Naive thymus-derived CD8-positive, alpha-beta T cell (primary cell): ENCODE measurements around the gene FARP1. TPM values are rescaled to one million over a fixed set of nuclear protein-coding genes. Genes with fewer than 3 reads are reported as not detected.
A peak's percentile ranks its signal among the peaks of the same experiment; 100 is the strongest.

Source experiments
- ATAC-seq, 2 donors: fragments of 150-1000 bp; cut with Tn5 transposase in 1 of 2; sonication (Bioruptor Pico), chemical (Tn5 transposase) in 1 of 2; 1 replicate in 1 of 2; 2 replicates in 1 of 2; pipeline ENCODE4 v1.10.0; 2021; ENCODE audit warnings: mild to moderate bottlenecking in 2 of 2, moderate library complexity in 2 of 2
- POLR2A ChIA-PET: fragments of 350-600 bp; sonication (Branson Sonifier 250); formaldehyde crosslinking; loops from one replicate; lab custom pipeline; 2021; ENCODE audit warnings: antibody characterized with exemption; lab: Charles Lee
- DNase-seq, 10 donors: peaks; one replicate each; pipeline versions ENCODE4 v3.0.0 to v3.0.0-alpha.2; 2020 to 2022
- H3K27ac Mint-ChIP-seq, 10 donors: one replicate each; pipeline ENCODE4 v1.8.0; 2020 to 2022; ENCODE audit warnings: mild to moderate bottlenecking in 10 of 10, mixed read lengths in 10 of 10, moderate library complexity in 4 of 10, inconsistent platforms in 1 of 10
- H3K27me3 Mint-ChIP-seq, 5 donors: one replicate each; pipeline ENCODE4 v1.8.0; 2021 to 2022; ENCODE audit warnings: mixed read lengths in 5 of 5
- H3K36me3 Mint-ChIP-seq, 3 donors: one replicate each; pipeline ENCODE4 v1.8.0; 2020 to 2022; ENCODE audit warnings: mixed read lengths in 3 of 3, mild to moderate bottlenecking in 2 of 3, inconsistent platforms in 1 of 3
- H3K4me1 Mint-ChIP-seq, 4 donors: one replicate each; pipeline ENCODE4 v1.8.0; 2021 to 2022; ENCODE audit warnings: mixed read lengths in 4 of 4
- H3K4me3 Mint-ChIP-seq, 10 donors: one replicate each; pipeline ENCODE4 v1.8.0; 2020 to 2022; ENCODE audit warnings: mild to moderate bottlenecking in 10 of 10, mixed read lengths in 10 of 10, moderate library complexity in 6 of 10, inconsistent platforms in 1 of 10
- H3K9me3 Mint-ChIP-seq, 9 donors: one replicate each; pipeline ENCODE4 v1.8.0; 2020 to 2022; ENCODE audit warnings: mixed read lengths in 9 of 9, mild to moderate bottlenecking in 3 of 9, inconsistent platforms in 1 of 9, moderate library complexity in 1 of 9
- polyA plus RNA-seq, 3 donors: library from polyadenylated mRNA; unstranded; fragments of 300-500 nt; fragmentation: Illumina TruSeq; gene quantifications; one replicate each; pipeline ENCODE4 v1.2.3, GENCODE V29; 2021
- total RNA-seq, 8 experiments: library from RNA in 2 of 8; stranded (reverse) in 2 of 8; gene quantifications; one replicate each; pipeline ENCODE4 v1.2.3 and lab custom pipeline; 2021 to 2026

The FARP1 gene
- total and polyA plus RNA-seq, 5 experiments from 2014 or later = 0.03 to 0.55 (median 0.22) TPM

- Mint-ChIP-seq H3K4me1 (peaks cover 45 to 84% (median 77%) of the 10 kb centered on the region in 4 donors), H3K4me3 (no peak overlapping the region), H3K9me3 (no peaks in the 10 kb centered on the region), H3K36me3 (peaks cover 0 to 32% (median 0%) of the 10 kb centered on the region in 3 donors), H3K27me3 (no peaks in the 10 kb centered on the region), H3K27ac (peak overlapping the region in 3 of 10 donors; percentile 9 to 65 (median 31))
- DNase-seq (no peak), ATAC-seq (no peak)
- POLR2A ChIA-PET = no interaction called here
Measured at GRCh38 chr13:98493042-98493712, 350.3 kb downstream of the FARP1 start.

- H3K4me1 Mint-ChIP-seq = peaks cover 38 to 74% (median 70%) of the 10 kb centered on the region in 4 donors
- H3K4me3 Mint-ChIP-seq = no peak overlapping the region
- H3K27ac Mint-ChIP-seq = peak overlapping the region in 3 of 10 donors; percentile 53 to 81 (median 57)
- POLR2A ChIA-PET = no interaction called here
- no peaks in the 10 kb centered on the region for H3K9me3 Mint-ChIP-seq
- peaks cover 0 to 42% (median under 1%) of the 10 kb centered on the region in 3 donors for H3K36me3 Mint-ChIP-seq
- H3K27me3 Mint-ChIP-seq = no peaks in the 10 kb centered on the region
- ATAC-seq = no peak
- no peak for DNase-seq
Measured at GRCh38 chr13:98494769-98495168, 351.9 kb downstream of the FARP1 start.

GRCh38 chr13:98495627-98496478, 353.0 kb downstream of the FARP1 start:
- POLR2A ChIA-PET = no interaction called here
- H3K27me3 Mint-ChIP-seq = no peaks in the 10 kb centered on the region
- no peak for DNase-seq
- no peak for ATAC-seq
- peak overlapping the region in 5 of 10 donors; percentile 11 to 83 (median 54) for H3K27ac Mint-ChIP-seq
- no peak overlapping the region for H3K4me3 Mint-ChIP-seq
- H3K36me3 Mint-ChIP-seq = peaks cover 0 to 47% (median 3%) of the 10 kb centered on the region in 3 donors
- peaks cover 37 to 75% (median 66%) of the 10 kb centered on the region in 4 donors for H3K4me1 Mint-ChIP-seq
- H3K9me3 Mint-ChIP-seq = no peaks in the 10 kb centered on the region

GRCh38 chr13:98496479-98496791, 353.5 kb downstream of the FARP1 start:
- peaks cover 0 to 45% (median 3%) of the 10 kb centered on the region in 3 donors for H3K36me3 Mint-ChIP-seq
- H3K9me3 Mint-ChIP-seq = no peaks in the 10 kb centered on the region
- POLR2A ChIA-PET = no interaction called here
- no peaks in the 10 kb centered on the region for H3K27me3 Mint-ChIP-seq
- no peak overlapping the region for H3K4me3 Mint-ChIP-seq
- ATAC-seq = no peak
- peaks cover 34 to 72% (median 65%) of the 10 kb centered on the region in 4 donors for H3K4me1 Mint-ChIP-seq
- peak overlapping the region in 3 of 10 donors; percentile 54 to 71 (median 56) for H3K27ac Mint-ChIP-seq
- no peak for DNase-seq

GRCh38 chr13:98496966-98497365, 354.1 kb downstream of the FARP1 start:
- no peak for DNase-seq
- Mint-ChIP-seq H3K9me3 (no peaks in the 10 kb centered on the region), H3K27ac (peak overlapping the region in 6 of 10 donors; percentile 32 to 75 (median 54)), H3K4me3 (no peak overlapping the region), H3K27me3 (no peaks in the 10 kb centered on the region), H3K36me3 (peaks cover 0 to 48% (median 3%) of the 10 kb centered on the region in 3 donors), H3K4me1 (peaks cover 37 to 73% (median 65%) of the 10 kb centered on the region in 4 donors)
- POLR2A ChIA-PET = no interaction called here
- ATAC-seq = no peak

GRCh38 chr13:98500963-98501421, 358.1 kb downstream of the FARP1 start:
- H3K4me1 Mint-ChIP-seq = peaks cover 45 to 86% (median 80%) of the 10 kb centered on the region in 4 donors
- no peak overlapping the region for H3K4me3 Mint-ChIP-seq
- H3K9me3 Mint-ChIP-seq = no peaks in the 10 kb centered on the region
- DNase-seq = no peak
- POLR2A ChIA-PET = no interaction called here
- H3K27me3 Mint-ChIP-seq = no peaks in the 10 kb centered on the region
- H3K36me3 Mint-ChIP-seq = peaks cover 0 to 58% (median 5%) of the 10 kb centered on the region in 3 donors
- ATAC-seq = no peak
- peak overlapping the region in 2 of 10 donors; percentile 34 to 36 for H3K27ac Mint-ChIP-seq

GRCh38 chr13:98503175-98504028, 360.5 kb downstream of the FARP1 start:
- Mint-ChIP-seq H3K9me3 (no peaks in the 10 kb centered on the region), H3K27ac (peak overlapping the region in 7 of 10 donors; percentile 12 to 85 (median 55)), H3K4me3 (peak overlapping the region in 2 of 10 donors; percentile 25 to 54), H3K36me3 (peaks cover 0 to 48% (median 5%) of the 10 kb centered on the region in 3 donors), H3K4me1 (peaks cover 39 to 84% (median 80%) of the 10 kb centered on the region in 4 donors), H3K27me3 (no peaks in the 10 kb centered on the region)
- no peak for DNase-seq
- no peak for ATAC-seq
- POLR2A ChIA-PET = no interaction called here

- no peak for ATAC-seq
- no peak for DNase-seq
- H3K36me3 Mint-ChIP-seq = peaks cover 0 to 44% (median 5%) of the 10 kb centered on the region in 3 donors
- H3K27me3 Mint-ChIP-seq = no peaks in the 10 kb centered on the region
- H3K9me3 Mint-ChIP-seq = no peaks in the 10 kb centered on the region
- POLR2A ChIA-PET = no interaction called here
- peak overlapping the region in 4 of 10 donors; percentile 25 to 61 (median 48) for H3K4me3 Mint-ChIP-seq
- peaks cover 39 to 88% (median 83%) of the 10 kb centered on the region in 4 donors for H3K4me1 Mint-ChIP-seq
- H3K27ac Mint-ChIP-seq = peak overlapping the region in 8 of 10 donors; percentile 14 to 85 (median 66)
Measured at GRCh38 chr13:98504029-98504351, 361.1 kb downstream of the FARP1 start.

GRCh38 chr13:98504371-98504963, 361.6 kb downstream of the FARP1 start:
- H3K27me3 Mint-ChIP-seq = no peaks in the 10 kb centered on the region
- POLR2A ChIA-PET = no interaction called here
- peaks cover 0 to 39% (median 5%) of the 10 kb centered on the region in 3 donors for H3K36me3 Mint-ChIP-seq
- peak overlapping the region in 9 of 10 donors; percentile 14 to 85 (median 65) for H3K27ac Mint-ChIP-seq
- ATAC-seq (peak; percentile 68 to 82), DNase-seq (peak in 1 of 10 donors; percentile 14)
- H3K4me3 Mint-ChIP-seq = peak overlapping the region in 6 of 10 donors; percentile 22 to 61 (median 44)
- no peaks in the 10 kb centered on the region for H3K9me3 Mint-ChIP-seq
- H3K4me1 Mint-ChIP-seq = peaks cover 40 to 91% (median 87%) of the 10 kb centered on the region in 4 donors
